ENCODE results near the gene ELF1. TPM values are rescaled to one million over a fixed set of nuclear protein-coding genes. Genes with fewer than 3 reads are reported as not detected.
A peak's percentile ranks its signal among the peaks of the same experiment; 100 is the strongest.

The ELF1 gene
- total and polyA plus RNA-seq, 12 donors = 9.9 to 60.5 (median 38.2) TPM

DNA sequence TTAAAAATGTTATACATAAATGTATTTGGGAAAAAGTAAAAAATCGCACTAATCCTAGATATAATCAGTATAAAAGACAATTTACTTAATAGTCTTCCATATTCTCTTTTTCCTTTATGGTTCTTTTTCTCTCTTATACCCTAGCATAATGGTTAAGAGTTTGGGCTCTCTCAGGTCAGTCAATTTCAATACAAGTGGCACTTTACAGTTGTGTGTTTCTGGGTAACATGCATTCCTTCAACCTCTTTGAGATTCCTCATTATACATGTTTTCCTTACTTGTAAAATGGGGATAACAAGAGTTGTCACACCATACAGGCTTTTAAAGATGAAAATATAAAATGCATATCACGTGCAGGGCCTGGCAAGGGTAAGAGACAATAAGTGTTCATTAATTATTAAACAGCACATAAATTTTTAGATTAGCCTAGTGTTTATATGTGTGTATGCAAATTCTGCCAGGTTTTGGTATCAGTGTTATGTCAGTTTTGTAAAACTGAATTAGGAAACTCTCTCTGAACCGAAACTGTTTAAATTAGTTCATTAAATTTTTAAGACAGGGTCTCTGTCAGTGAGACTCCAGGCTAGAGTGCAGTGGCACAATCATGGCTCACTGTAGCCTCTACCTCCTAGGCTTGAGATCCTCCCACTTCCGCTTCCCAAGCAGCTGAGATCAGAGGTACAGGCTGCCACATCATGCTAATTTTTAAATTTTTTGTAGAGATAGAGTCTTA, 49.8 kb downstream of the ELF1 start:
- peaks cover 4 to 99% (median 84%) of the 10 kb centered on the region in 9 donors for H3K4me1 ChIP-seq
- no peaks in the 10 kb centered on the region for H3K36me3 ChIP-seq
- H3K4me3 ChIP-seq = no peak overlapping the region
- no peak overlapping the region for H3K27ac ChIP-seq
- DNase-seq (no peak), ATAC-seq (no peak)
- H3K9me3 ChIP-seq = no peaks in the 10 kb centered on the region
- no peak for TF ChIP-seq CTCF (IDR thresholded peaks at IDR 0.05)
- H3K27me3 ChIP-seq = no peaks in the 10 kb centered on the region
- WGBS, 2 donors = 81 to 85% methylated on average over 4 of the region's 4 CpGs
- intact Hi-C loops (cut with DNase I) = no loop called here

- WGBS, 2 donors = 77 to 84% methylated on average over 2 of the region's 2 CpGs
- intact Hi-C loops (cut with DNase I) = no loop called here
- H3K4me1 ChIP-seq = peaks cover 0 to 99% (median 84%) of the 10 kb centered on the region in 9 donors
- H3K9me3 ChIP-seq = no peaks in the 10 kb centered on the region
- no peak for DNase-seq
- H3K27me3 ChIP-seq = no peaks in the 10 kb centered on the region
- no peak for ATAC-seq
- H3K36me3 ChIP-seq = no peaks in the 10 kb centered on the region
- H3K4me3 ChIP-seq = no peak overlapping the region
- TF ChIP-seq CTCF (IDR thresholded peaks at IDR 0.05) = no peak
- no peak overlapping the region for H3K27ac ChIP-seq
Observed at GRCh38 chr13:40968416-40969000, 50.6 kb downstream of the ELF1 start.

GRCh38 chr13:40966298-40966697, 52.8 kb downstream of the ELF1 start:
- Histone ChIP-seq H3K4me1 (peaks cover 8 to 100% (median 85%) of the 10 kb centered on the region in 9 donors), H3K9me3 (no peaks in the 10 kb centered on the region), H3K36me3 (no peaks in the 10 kb centered on the region), H3K27ac (peak overlapping the region in 1 of 10 donors; percentile 27), H3K27me3 (no peaks in the 10 kb centered on the region), H3K4me3 (no peak overlapping the region)
- TF ChIP-seq CTCF (IDR thresholded peaks at IDR 0.05) = no peak
- ATAC-seq (peak in 3 of 8 donors; percentile 38 to 56 (median 40)), DNase-seq (no peak)
- intact Hi-C loops (cut with DNase I) = no loop called here
- 81 to 83% methylated on average over 3 of the region's 3 CpGs for WGBS, 2 donors

- 97 to 100% methylated on average over 1 of the region's 1 CpG for WGBS, 2 donors
- peaks cover 0 to 13% (median 0%) of the 10 kb centered on the region in 9 donors for H3K36me3 ChIP-seq
- H3K4me1 ChIP-seq = peaks cover 7 to 92% (median 64%) of the 10 kb centered on the region in 9 donors
- no peaks in the 10 kb centered on the region for H3K27me3 ChIP-seq
- no peak for TF ChIP-seq CTCF (IDR thresholded peaks at IDR 0.05)
- no peak for DNase-seq
- ATAC-seq = peak in 1 of 8 donors; percentile 44
- H3K9me3 ChIP-seq = no peaks in the 10 kb centered on the region
- intact Hi-C loops (cut with DNase I) = no loop called here
- H3K4me3 ChIP-seq = no peak overlapping the region
- no peak overlapping the region for H3K27ac ChIP-seq
Observed at GRCh38 chr13:40963927-40964326, 55.2 kb downstream of the ELF1 start.
